A673 (cell line): ENCODE results near the gene CHIC2. TPM values are rescaled to one million over a fixed set of nuclear protein-coding genes. Genes with fewer than 3 reads are reported as not detected.

ENCODE experiments used
- BruUV-seq: library from RNA; stranded (reverse); fragments of 400-500 nt; replicated peaks from 2 replicates; lab custom pipeline; 2021; lab: Mats Ljungman, UMichigan
- CTCF ChIA-PET: fragments of 300-600 bp; sonication (Branson Sonifier 250); formaldehyde crosslinking; loops from one replicate; lab custom pipeline; 2022; ENCODE audit warnings: antibody characterized with exemption; lab: Charles Lee
- POLR2A ChIA-PET: fragments of 300-600 bp; sonication (Branson Sonifier 250); formaldehyde crosslinking; loops from one replicate; lab custom pipeline; 2022; ENCODE audit warnings: antibody characterized with exemption; ENCODE audit not compliant: low non-redundant PET; lab: Charles Lee
- DNase-seq: peaks from one replicate; pipeline ENCODE4 v3.0.0-alpha.2; 2015; ENCODE audit warnings: low spot score
- H3K27ac ChIP-seq: fragments of 200-600 bp; sonication (generic); 2 replicates; pipeline ENCODE4 v1.5.1; 2016; ENCODE audit warnings: mixed run types, low read depth, mild to moderate bottlenecking, mixed read lengths, antibody characterized with exemption, low read length; ENCODE audit not compliant: poor library complexity, severe bottlenecking
- H3K27me3 ChIP-seq: fragments of 200-600 bp; sonication (generic); replicated peaks from 2 replicates; pipeline ENCODE4 v1.6.1; 2017; ENCODE audit warnings: mixed run types, low read depth, mild to moderate bottlenecking, mixed read lengths, antibody characterized with exemption, low read length; ENCODE audit not compliant: insufficient read depth, poor library complexity
- H3K36me3 ChIP-seq: fragments of 200-600 bp; sonication (generic); 2 replicates; pipeline ENCODE4 v1.6.1; 2016; ENCODE audit warnings: mixed run types, mild to moderate bottlenecking, mixed read lengths, antibody characterized with exemption, low read length; ENCODE audit not compliant: insufficient read depth, poor library complexity, severe bottlenecking
- H3K4me1 ChIP-seq: fragments of 200-600 bp; sonication (generic); 2 replicates; pipeline ENCODE4 v1.6.1; 2017; ENCODE audit warnings: mixed run types, mild to moderate bottlenecking, mixed read lengths, antibody characterized with exemption, low read length; ENCODE audit not compliant: insufficient read depth, poor library complexity, severe bottlenecking
- H3K4me3 ChIP-seq: fragments of 200-600 bp; sonication (generic); 2 replicates; pipeline ENCODE4 v1.5.1; 2016; ENCODE audit warnings: low read depth, mixed run types, mild to moderate bottlenecking, mixed read lengths, low read length; ENCODE audit not compliant: poor library complexity, severe bottlenecking
- H3K9me3 ChIP-seq: fragments of 200-600 bp; sonication (generic); 2 replicates; pipeline ENCODE4 v1.6.1; 2016; ENCODE audit warnings: mixed run types, low read depth, mild to moderate bottlenecking, mixed read lengths, antibody characterized with exemption, low read length; ENCODE audit not compliant: poor library complexity, severe bottlenecking
- EZH2 ChIP-seq: fragments of 200-600 bp; sonication (generic); IDR thresholded peaks from 2 replicates; pipeline ENCODE4 v1.6.1; 2017; ENCODE audit warnings: borderline replicate concordance, low read depth, mild to moderate bottlenecking, mixed read lengths, antibody characterized with exemption, low read length; ENCODE audit not compliant: poor library complexity, severe bottlenecking
- intact Hi-C: fragments of 100-400 bp; cut with micrococcal nuclease; formaldehyde crosslinking; loops from one replicate; pipeline ENCODE4 v1.10.0; 2022; ENCODE audit not compliant: unreplicated experiment
- total RNA-seq: library from RNA; stranded (reverse); gene quantifications from 2 replicates; pipeline ENCODE4 v1.2.3, GENCODE V29; 2021
- TF ChIP-seq, protein P1 (sequence below): fragments of 300-800, 200-600 bp; sonication (generic); conservative IDR thresholded peaks from 2 replicates; pipeline ENCODE4 v1.5.1; 2017; ENCODE audit warnings: low read depth, mild to moderate bottlenecking, antibody characterized with exemption, low read length, moderate library complexity, mixed read lengths

The CHIC2 gene
- total RNA-seq, 1 experiment from 2014 or later: 8.1 TPM

DNA sequence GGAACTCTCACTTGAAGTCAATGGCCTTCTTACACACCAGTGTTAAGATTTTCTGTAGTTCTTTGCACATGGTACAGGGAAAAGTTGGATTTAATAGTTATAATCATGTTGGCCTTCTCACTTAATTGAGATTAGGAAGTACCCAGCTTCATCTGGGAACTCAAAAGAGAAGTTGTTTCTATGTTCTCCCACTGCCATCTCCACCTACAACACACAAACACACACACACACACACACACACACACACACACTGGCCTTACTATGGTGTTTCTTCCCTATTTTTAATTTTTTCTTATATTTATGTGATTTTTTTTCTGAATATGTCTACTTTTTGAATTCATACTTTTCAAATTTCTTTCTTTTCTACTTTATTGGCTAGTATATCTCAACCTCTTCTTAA is 10.0 kb upstream of the CHIC2 start:
- H3K9me3 ChIP-seq: no peaks in the 10 kb centered on the region
- ChIA-PET CTCF (no interaction called here), POLR2A (no interaction called here)
- no peak overlapping the region for H3K27ac ChIP-seq
- H3K4me3 ChIP-seq: no peak overlapping the region
- BruUV-seq: no TSS peak
- intact Hi-C loops: no loop called here
- TF ChIP-seq, protein P1, sequence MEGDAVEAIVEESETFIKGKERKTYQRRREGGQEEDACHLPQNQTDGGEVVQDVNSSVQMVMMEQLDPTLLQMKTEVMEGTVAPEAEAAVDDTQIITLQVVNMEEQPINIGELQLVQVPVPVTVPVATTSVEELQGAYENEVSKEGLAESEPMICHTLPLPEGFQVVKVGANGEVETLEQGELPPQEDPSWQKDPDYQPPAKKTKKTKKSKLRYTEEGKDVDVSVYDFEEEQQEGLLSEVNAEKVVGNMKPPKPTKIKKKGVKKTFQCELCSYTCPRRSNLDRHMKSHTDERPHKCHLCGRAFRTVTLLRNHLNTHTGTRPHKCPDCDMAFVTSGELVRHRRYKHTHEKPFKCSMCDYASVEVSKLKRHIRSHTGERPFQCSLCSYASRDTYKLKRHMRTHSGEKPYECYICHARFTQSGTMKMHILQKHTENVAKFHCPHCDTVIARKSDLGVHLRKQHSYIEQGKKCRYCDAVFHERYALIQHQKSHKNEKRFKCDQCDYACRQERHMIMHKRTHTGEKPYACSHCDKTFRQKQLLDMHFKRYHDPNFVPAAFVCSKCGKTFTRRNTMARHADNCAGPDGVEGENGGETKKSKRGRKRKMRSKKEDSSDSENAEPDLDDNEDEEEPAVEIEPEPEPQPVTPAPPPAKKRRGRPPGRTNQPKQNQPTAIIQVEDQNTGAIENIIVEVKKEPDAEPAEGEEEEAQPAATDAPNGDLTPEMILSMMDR: no peak
- TF ChIP-seq EZH2: no peak
- DNase-seq: no peak
- H3K36me3 ChIP-seq: no peaks in the 10 kb centered on the region
- no peaks in the 10 kb centered on the region for H3K4me1 ChIP-seq
- peaks cover 6% of the 10 kb centered on the region for H3K27me3 ChIP-seq

DNA sequence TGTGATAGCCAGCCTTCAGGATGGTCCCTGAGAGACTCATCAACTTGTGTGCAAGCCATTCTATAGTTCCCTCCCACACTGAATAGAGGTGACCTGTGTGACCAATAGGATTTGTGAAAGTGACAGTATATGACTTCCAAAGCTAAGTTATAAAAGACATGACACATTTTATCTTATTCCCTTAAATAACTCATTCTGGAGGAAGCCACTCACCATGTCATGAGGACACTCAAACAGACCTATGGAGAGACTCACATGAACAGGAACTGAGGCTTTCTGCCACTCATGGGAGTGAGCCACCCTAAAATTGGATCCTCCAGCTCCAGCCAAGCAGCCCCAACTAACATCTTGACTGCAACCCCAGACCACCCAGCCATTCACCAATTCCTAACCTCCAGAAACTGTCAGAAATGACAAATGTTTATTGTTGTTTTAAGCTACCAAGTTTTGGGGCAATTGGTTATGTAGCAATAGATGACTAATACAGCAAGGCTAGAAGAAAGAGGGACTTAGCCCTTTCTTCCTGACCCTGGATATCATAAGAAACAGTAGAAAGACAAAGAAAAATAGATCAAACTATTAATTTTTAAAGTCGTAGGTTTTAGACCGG is 9.0 kb upstream of the CHIC2 start:
- Histone ChIP-seq H3K4me1 (no peaks in the 10 kb centered on the region), H3K4me3 (no peak overlapping the region), H3K36me3 (no peaks in the 10 kb centered on the region), H3K9me3 (no peaks in the 10 kb centered on the region), H3K27me3 (peaks cover 3% of the 10 kb centered on the region), H3K27ac (no peak overlapping the region)
- POLR2A ChIA-PET: no interaction called here
- intact Hi-C loops: no loop called here
- no TSS peak for BruUV-seq
- CTCF ChIA-PET: no interaction called here
- TF ChIP-seq EZH2: no peak
- TF ChIP-seq, protein P1: no peak
- DNase-seq: no peak

DNA sequence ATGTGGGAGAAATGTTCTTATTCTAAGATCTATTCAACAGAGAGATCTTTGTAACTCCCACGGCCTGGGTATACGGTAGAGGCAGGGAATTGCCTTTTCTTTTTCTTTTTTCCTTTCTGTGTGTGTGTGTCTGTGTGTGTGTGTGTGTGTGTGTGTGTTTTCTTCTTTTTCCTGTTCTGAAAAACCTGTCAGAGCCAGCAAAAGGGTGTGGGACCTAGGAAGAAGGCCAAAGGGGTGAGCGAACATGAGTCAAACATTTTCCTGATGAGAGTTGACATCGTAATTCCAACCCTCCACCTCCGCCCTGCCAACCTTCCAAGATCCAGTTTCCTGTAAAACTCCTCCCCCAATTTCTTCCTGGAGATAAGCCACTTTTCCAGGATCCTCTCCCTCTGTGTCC is 2.8 kb upstream of the CHIC2 start:
- no peaks in the 10 kb centered on the region for H3K36me3 ChIP-seq
- no peak overlapping the region for H3K27ac ChIP-seq
- H3K4me1 ChIP-seq: peaks cover 4% of the 10 kb centered on the region
- ChIA-PET CTCF (no interaction called here), POLR2A (no interaction called here)
- intact Hi-C loops: no loop called here
- no peak overlapping the region for H3K4me3 ChIP-seq
- H3K27me3 ChIP-seq: no peaks in the 10 kb centered on the region
- no peaks in the 10 kb centered on the region for H3K9me3 ChIP-seq
- no peak for DNase-seq
- no TSS peak for BruUV-seq
- no peak for TF ChIP-seq EZH2
- TF ChIP-seq, protein P1: no peak
